ENCODE measurements around the gene ATP4B.
"Not testable (repeated sequence)": the region's sequence is repeated elsewhere in the genome, so short reads cannot be mapped to it uniquely, and the experiment has no call there.

ATP4B gene

GRCh38 chr13:113629866-113630265 lies 28.1 kb downstream of the ATP4B start:
- H3K4me3 ChIP-seq (ENCODE audit: low read length) = no peak overlapping the region
- no peak overlapping the region for H3K9ac ChIP-seq (ENCODE audit: low read length)
- H3K4me1 ChIP-seq (ENCODE audit: control insufficient read depth, insufficient read depth, low read length) = no peaks in the 10 kb centered on the region
- no peaks in the 10 kb centered on the region for H3K9me3 ChIP-seq (ENCODE audit: control insufficient read depth, low read length)
- peaks cover 55% of the 10 kb centered on the region for H3K36me3 ChIP-seq (ENCODE audit: control insufficient read depth, insufficient read depth, low read length, severe bottlenecking)
- no peaks in the 10 kb centered on the region for H3K27me3 ChIP-seq (replicated peaks; ENCODE audit: control insufficient read depth, insufficient read depth, low read length)
- DNase-seq (ENCODE audit: low read depth) = no peak

- Histone ChIP-seq H3K36me3 (ENCODE audit: control insufficient read depth, insufficient read depth, low read length, severe bottlenecking) (peaks cover 47% of the 10 kb centered on the region), H3K9me3 (ENCODE audit: control insufficient read depth, low read length) (no peaks in the 10 kb centered on the region), H3K9ac (ENCODE audit: low read length) (no peak overlapping the region), H3K27me3 (replicated peaks; ENCODE audit: control insufficient read depth, insufficient read depth, low read length) (no peaks in the 10 kb centered on the region), H3K4me1 (ENCODE audit: control insufficient read depth, insufficient read depth, low read length) (no peaks in the 10 kb centered on the region), H3K4me3 (ENCODE audit: low read length) (no peak overlapping the region)
- no peak for DNase-seq (ENCODE audit: low read depth)
These were observed 29.4 kb downstream of the ATP4B start for GRCh38 chr13:113628291-113629270.

GRCh38 chr13:113627136-113627535 lies 30.9 kb downstream of the ATP4B start:
- no peak for DNase-seq (ENCODE audit: low read depth)
- peaks cover 35% of the 10 kb centered on the region for H3K36me3 ChIP-seq (ENCODE audit: control insufficient read depth, insufficient read depth, low read length, severe bottlenecking)
- H3K27me3 ChIP-seq (replicated peaks; ENCODE audit: control insufficient read depth, insufficient read depth, low read length) = no peaks in the 10 kb centered on the region
- H3K4me1 ChIP-seq (ENCODE audit: control insufficient read depth, insufficient read depth, low read length) = no peaks in the 10 kb centered on the region
- H3K9me3 ChIP-seq (ENCODE audit: control insufficient read depth, low read length) = no peaks in the 10 kb centered on the region
- H3K9ac ChIP-seq (ENCODE audit: low read length) = no peak overlapping the region
- H3K4me3 ChIP-seq (ENCODE audit: low read length) = no peak overlapping the region

DNA sequence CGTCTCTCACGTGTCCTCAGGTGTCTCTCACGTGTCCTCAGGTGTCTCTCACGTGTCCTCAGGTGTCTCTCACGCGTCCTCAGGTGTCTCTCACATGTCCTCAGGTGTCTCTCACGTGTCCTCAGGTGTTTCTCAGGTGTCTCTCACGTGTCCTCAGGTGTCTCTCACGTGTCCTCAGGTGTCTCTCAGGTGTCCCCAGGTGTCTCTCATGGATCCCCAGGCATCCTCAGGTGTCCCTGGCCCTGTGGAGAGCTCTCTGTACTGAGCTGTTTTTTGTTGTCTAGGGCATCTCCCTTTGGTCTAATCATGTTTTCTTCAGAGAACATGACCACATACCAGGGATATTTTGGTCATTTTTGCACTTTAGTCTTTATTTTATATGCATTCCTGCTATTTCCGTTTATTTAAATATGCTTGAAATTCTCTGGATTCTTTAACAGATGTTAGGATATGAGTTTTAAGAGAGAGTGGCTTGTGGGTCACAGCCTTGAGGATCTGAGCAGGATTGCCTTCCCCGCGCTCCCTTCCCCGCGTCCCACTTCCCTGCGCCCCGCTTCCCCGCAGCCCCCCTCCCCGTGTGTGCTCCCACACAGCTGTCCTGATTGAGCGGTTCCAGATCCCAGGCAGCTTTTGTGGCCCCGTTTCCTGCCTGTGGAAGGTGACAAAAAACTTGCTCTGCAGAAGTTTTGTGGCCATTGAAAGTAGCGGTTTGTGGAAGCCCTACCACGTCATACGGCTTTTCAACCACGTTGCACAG lies 31.9 kb downstream of the ATP4B start:
- peaks cover 25% of the 10 kb centered on the region for H3K36me3 ChIP-seq (ENCODE audit: control insufficient read depth, insufficient read depth, low read length, severe bottlenecking)
- peak; percentile 66 for DNase-seq (ENCODE audit: low read depth)
- no peaks in the 10 kb centered on the region for H3K27me3 ChIP-seq (replicated peaks; ENCODE audit: control insufficient read depth, insufficient read depth, low read length)

GRCh38 chr13:113624640-113625304 lies 33.2 kb downstream of the ATP4B start:
- not testable (repeated sequence) for H3K27me3 ChIP-seq (replicated peaks; ENCODE audit: control insufficient read depth, insufficient read depth, low read length); H3K4me1 ChIP-seq (ENCODE audit: control insufficient read depth, insufficient read depth, low read length); H3K9ac ChIP-seq (ENCODE audit: low read length); H3K4me3 ChIP-seq (ENCODE audit: low read length); H3K9me3 ChIP-seq (ENCODE audit: control insufficient read depth, low read length); DNase-seq (ENCODE audit: low read depth)
- H3K36me3 ChIP-seq (ENCODE audit: control insufficient read depth, insufficient read depth, low read length, severe bottlenecking) = peaks cover 14% of the 10 kb centered on the region

More for the DNA sequence above, 31.9 kb downstream of the ATP4B start:
- Histone ChIP-seq H3K4me3 (ENCODE audit: low read length) (no peak overlapping the region), H3K4me1 (ENCODE audit: control insufficient read depth, insufficient read depth, low read length) (no peaks in the 10 kb centered on the region), H3K9me3 (ENCODE audit: control insufficient read depth, low read length) (no peaks in the 10 kb centered on the region), H3K9ac (ENCODE audit: low read length) (no peak overlapping the region)

- DNase-seq (ENCODE audit: low read depth) = no peak
- Histone ChIP-seq H3K9me3 (ENCODE audit: control insufficient read depth, low read length) (no peaks in the 10 kb centered on the region), H3K27me3 (replicated peaks; ENCODE audit: control insufficient read depth, insufficient read depth, low read length) (no peaks in the 10 kb centered on the region), H3K4me1 (ENCODE audit: control insufficient read depth, insufficient read depth, low read length) (no peaks in the 10 kb centered on the region), H3K36me3 (ENCODE audit: control insufficient read depth, insufficient read depth, low read length, severe bottlenecking) (peaks cover 12% of the 10 kb centered on the region), H3K4me3 (ENCODE audit: low read length) (no peak overlapping the region), H3K9ac (ENCODE audit: low read length) (no peak overlapping the region)
These were observed 33.8 kb downstream of the ATP4B start for GRCh38 chr13:113624235-113624587.

GRCh38 chr13:113623491-113624234 lies 34.3 kb downstream of the ATP4B start:
- Histone ChIP-seq H3K4me3 (ENCODE audit: low read length) (no peak overlapping the region), H3K36me3 (ENCODE audit: control insufficient read depth, insufficient read depth, low read length, severe bottlenecking) (peaks cover 11% of the 10 kb centered on the region), H3K27me3 (replicated peaks; ENCODE audit: control insufficient read depth, insufficient read depth, low read length) (no peaks in the 10 kb centered on the region), H3K9me3 (ENCODE audit: control insufficient read depth, low read length) (no peaks in the 10 kb centered on the region), H3K4me1 (ENCODE audit: control insufficient read depth, insufficient read depth, low read length) (no peaks in the 10 kb centered on the region), H3K9ac (ENCODE audit: low read length) (no peak overlapping the region)
- DNase-seq (ENCODE audit: low read depth) = no peak

- no peaks in the 10 kb centered on the region for H3K9me3 ChIP-seq (ENCODE audit: control insufficient read depth, low read length)
- no peak for DNase-seq (ENCODE audit: low read depth)
- H3K36me3 ChIP-seq (ENCODE audit: control insufficient read depth, insufficient read depth, low read length, severe bottlenecking) = peaks cover 5% of the 10 kb centered on the region
- no peaks in the 10 kb centered on the region for H3K4me1 ChIP-seq (ENCODE audit: control insufficient read depth, insufficient read depth, low read length)
- H3K4me3 ChIP-seq (ENCODE audit: low read length) = no peak overlapping the region
- no peak overlapping the region for H3K9ac ChIP-seq (ENCODE audit: low read length)
- no peaks in the 10 kb centered on the region for H3K27me3 ChIP-seq (replicated peaks; ENCODE audit: control insufficient read depth, insufficient read depth, low read length)
These were observed 35.1 kb downstream of the ATP4B start for GRCh38 chr13:113622791-113623490.

GRCh38 chr13:113621986-113622550 lies 35.9 kb downstream of the ATP4B start:
- H3K4me1 ChIP-seq (ENCODE audit: control insufficient read depth, insufficient read depth, low read length); H3K36me3 ChIP-seq (ENCODE audit: control insufficient read depth, insufficient read depth, low read length, severe bottlenecking); H3K9ac ChIP-seq (ENCODE audit: low read length); DNase-seq (ENCODE audit: low read depth); H3K27me3 ChIP-seq (replicated peaks; ENCODE audit: control insufficient read depth, insufficient read depth, low read length); H3K4me3 ChIP-seq (ENCODE audit: low read length); H3K9me3 ChIP-seq (ENCODE audit: control insufficient read depth, low read length): not testable (repeated sequence)

GRCh38 chr13:113621498-113621897 lies 36.5 kb downstream of the ATP4B start:
- H3K27me3 ChIP-seq (replicated peaks; ENCODE audit: control insufficient read depth, insufficient read depth, low read length); H3K36me3 ChIP-seq (ENCODE audit: control insufficient read depth, insufficient read depth, low read length, severe bottlenecking); H3K4me1 ChIP-seq (ENCODE audit: control insufficient read depth, insufficient read depth, low read length); H3K9ac ChIP-seq (ENCODE audit: low read length); H3K9me3 ChIP-seq (ENCODE audit: control insufficient read depth, low read length); H3K4me3 ChIP-seq (ENCODE audit: low read length); DNase-seq (ENCODE audit: low read depth): not testable (repeated sequence)
